ENCODE results near the gene CHST7. TPM values are rescaled to one million over a fixed set of nuclear protein-coding genes. Genes with fewer than 3 reads are reported as not detected.

CHST7 gene
- polyA plus RNA-seq, 12 donors, result 2.7 to 5.7 (median 3.8) TPM; not detected in 2

- DNase-seq, result no peak
Measured at GRCh38 chrX:46571423-46572339, 1.9 kb upstream of the CHST7 start.

- DNase-seq, result no peak
Measured at GRCh38 chrX:46572340-46572936, 1.1 kb upstream of the CHST7 start.

GRCh38 chrX:46573892-46574773 is 568 bp downstream of the CHST7 start:
- DNase-seq, result peak; percentile 31

GRCh38 chrX:46574774-46575381 is 1.3 kb downstream of the CHST7 start:
- DNase-seq, result no peak

GRCh38 chrX:46575586-46575985 is 2.0 kb downstream of the CHST7 start:
- DNase-seq, result no peak

GRCh38 chrX:46575991-46576392 is 2.4 kb downstream of the CHST7 start:
- no peak for DNase-seq

GRCh38 chrX:46576458-46576857 is 2.9 kb downstream of the CHST7 start:
- DNase-seq, result peak; percentile 25

- DNase-seq, result no peak
Measured at GRCh38 chrX:46577221-46578005, 3.8 kb downstream of the CHST7 start.

GRCh38 chrX:46579250-46579649 is 5.7 kb downstream of the CHST7 start:
- DNase-seq, result no peak

- DNase-seq, result no peak
Measured at GRCh38 chrX:46580613-46581012, 7.0 kb downstream of the CHST7 start.

GRCh38 chrX:46582325-46582724 is 8.8 kb downstream of the CHST7 start:
- DNase-seq, result no peak

- no peak for DNase-seq
Measured at GRCh38 chrX:46582966-46583365, 9.4 kb downstream of the CHST7 start.

GRCh38 chrX:46584736-46585135 is 11.2 kb downstream of the CHST7 start:
- no peak for DNase-seq

- DNase-seq, result no peak
Measured at GRCh38 chrX:46587158-46587557, 13.6 kb downstream of the CHST7 start.

- DNase-seq, result peak; percentile 28
Measured at GRCh38 chrX:46587753-46588171, 14.2 kb downstream of the CHST7 start.

GRCh38 chrX:46588263-46588662 is 14.7 kb downstream of the CHST7 start:
- peak; percentile 22 for DNase-seq

- no peak for DNase-seq
Measured at GRCh38 chrX:46589977-46590723, 16.6 kb downstream of the CHST7 start.

- no peak for DNase-seq
Measured at GRCh38 chrX:46595084-46595483, 21.5 kb downstream of the CHST7 start.

GRCh38 chrX:46597208-46597607 is 23.6 kb downstream of the CHST7 start:
- no peak for DNase-seq

GRCh38 chrX:46597771-46598170 is 24.2 kb downstream of the CHST7 start:
- no peak for DNase-seq

All from muscle of arm (tissue), 12 donors.